A375 (cell line): ENCODE data around the gene CILP2. TPM values are rescaled to one million over a fixed set of nuclear protein-coding genes. Genes with fewer than 3 reads are reported as not detected.

Experiments
- total RNA-seq: library from RNA; depleted of rRNA; stranded (reverse); fragments of >200 nt; shearing (Covaris generic); gene quantifications from 2 replicates; pipeline ENCODE4 v1.2.3, GENCODE V29; 2014; rRNA removed

The CILP2 gene
- 2.0 and 3.1 TPM in 2 replicates for total RNA-seq

DNA sequence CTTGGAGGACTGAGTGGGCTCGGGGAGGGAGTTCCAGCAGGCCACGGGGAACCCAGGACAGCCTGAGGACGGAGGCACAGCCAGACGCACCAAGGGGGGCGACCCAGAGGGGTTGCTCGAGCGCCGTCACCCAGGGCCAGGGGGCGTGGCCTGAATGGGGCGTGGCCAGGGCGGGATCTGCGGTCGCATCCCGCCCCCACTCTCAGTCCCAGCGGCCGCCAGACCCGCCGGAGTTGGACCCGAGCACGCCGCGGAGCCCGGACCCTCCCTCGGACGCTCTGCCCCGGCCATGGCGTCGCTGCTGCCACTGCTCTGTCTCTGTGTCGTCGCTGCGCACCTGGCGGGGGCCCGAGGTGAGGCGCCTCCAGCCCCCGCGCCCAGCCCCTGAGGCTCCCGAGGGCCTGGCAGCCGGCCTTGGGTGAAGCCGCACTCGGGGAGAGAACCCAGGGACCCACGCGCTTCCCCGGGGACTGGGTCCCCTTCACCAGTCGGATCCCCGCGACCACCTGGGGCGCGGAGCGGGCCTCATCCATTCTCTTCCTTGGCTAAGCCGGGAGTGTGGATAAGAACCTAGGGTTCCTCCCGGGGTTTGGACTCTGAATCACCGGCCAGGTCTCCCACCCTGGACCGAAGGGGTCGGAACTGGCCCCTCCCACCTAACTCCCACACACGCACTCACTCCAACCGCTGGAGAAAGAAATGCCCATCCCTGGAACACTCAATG is at the start of gene CILP2:
Gene CILP2 (plus strand): TSS at position 205 of the 724 bp plus-strand sequence. CDS start 85 bp downstream, at position 290.

DNA sequence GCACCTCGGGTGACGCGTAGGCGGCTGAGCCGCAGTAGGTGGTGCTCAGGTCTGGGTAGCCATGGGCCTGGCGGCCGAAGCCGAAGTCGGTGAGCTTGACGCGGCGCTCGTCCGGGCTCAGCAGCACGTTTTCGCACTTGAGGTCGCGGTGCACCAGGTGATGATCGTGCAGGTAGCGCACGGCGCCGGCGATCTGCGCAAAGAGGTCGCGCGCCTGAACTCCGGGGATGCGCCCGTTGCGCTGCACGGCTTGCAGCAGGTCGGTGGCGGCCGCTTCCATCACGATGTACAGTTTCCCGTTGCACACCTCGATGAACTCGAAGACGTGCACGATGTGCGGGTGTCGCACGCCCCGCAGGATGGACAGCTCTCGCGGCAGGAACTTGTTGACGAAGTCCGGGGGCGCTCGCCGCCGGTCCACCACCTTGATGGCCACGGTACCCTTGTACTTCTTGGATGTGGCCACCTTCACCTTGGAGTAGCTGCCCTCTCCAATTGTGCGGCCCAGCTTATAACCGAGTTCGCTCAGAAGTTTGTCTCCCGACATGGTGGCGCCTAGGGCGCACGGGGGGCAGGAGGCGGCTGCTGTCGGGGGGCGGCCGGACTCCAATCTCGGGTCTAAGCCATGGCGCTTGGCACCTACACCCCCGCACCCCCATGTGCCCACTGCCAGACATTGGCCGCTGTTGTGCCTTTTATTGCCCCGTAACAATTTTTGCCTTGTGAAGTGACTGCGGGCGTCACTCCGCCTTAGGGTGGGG is 23.0 kb upstream of the CILP2 start, which contains the start of gene TSSK6:
Gene TSSK6 (minus strand): TSS at position 668 of the 761 bp plus-strand sequence. CDS start 121 bp downstream, at position 547.

GRCh38 chr19:19515642-19516519 is 22.2 kb upstream of the CILP2 start, which contains the start of gene NDUFA13:
NDUFA13 (plus strand) TSS chr19:19516225; CDS start chr19:19516239, 14 bp downstream.

GRCh38 chr19:19528721-19529490 is 9.2 kb upstream of the CILP2 start, which contains the start of gene YJEFN3:
YJEFN3 (plus strand) TSS chr19:19528911; CDS start chr19:19528933, 22 bp downstream.

Other genes with a start within 250 kb of the CILP2 start
- 58.6 and 63.9 TPM in 2 replicates for gene SUGP1, start 217.8 kb upstream of the CILP2 start, total RNA-seq
- gene MAU2, start 217.4 kb upstream of the CILP2 start, total RNA-seq: 51.7 and 61.4 TPM in 2 replicates
- 110 and 123 TPM in 2 replicates for gene GATAD2A, start 132.6 kb upstream of the CILP2 start, total RNA-seq
- gene TSSK6, start 22.7 kb upstream of the CILP2 start, total RNA-seq: 2.1 and 2.8 TPM in 2 replicates
- gene NDUFA13, start 22.0 kb upstream of the CILP2 start, total RNA-seq: 600 and 677 TPM in 2 replicates
- 6.2 and 8.1 TPM in 2 replicates for gene YJEFN3, start 9.4 kb upstream of the CILP2 start, total RNA-seq
- 5.2 and 6.6 TPM in 2 replicates for gene PBX4, start 80.4 kb downstream of the CILP2 start, total RNA-seq
- 5.9 and 7.5 TPM in 2 replicates for gene LPAR2, start 90.0 kb downstream of the CILP2 start, total RNA-seq
- 11.4 and 13.6 TPM in 2 replicates for gene GMIP, start 105.4 kb downstream of the CILP2 start, total RNA-seq
- gene ATP13A1, start 125.4 kb downstream of the CILP2 start, total RNA-seq: 72.9 and 73.7 TPM in 2 replicates
- 7.3 and 12.3 TPM in 2 replicates for gene ZNF101, start 130.6 kb downstream of the CILP2 start, total RNA-seq
- 3.1 and 3.2 TPM in 2 replicates for gene ZNF14, start 194.8 kb downstream of the CILP2 start, total RNA-seq